Stimulated activated CD8-positive, alpha-beta memory T cell treated with anti-CD3 and anti-CD28 coated beads, Interleukin-15, amount 100 ng/mL, for 48 hours (primary cell): ENCODE data around the gene DAB2IP.

ENCODE experiments used
- DNase-seq, 2 donors: peaks; one replicate each; pipeline ENCODE4 v3.0.0-alpha.2; 2020; ENCODE audit warnings: low read depth in 2 of 2

The DAB2IP gene

GRCh38 chr9:121662359-121662758, 10.9 kb downstream of the DAB2IP start:
- DNase-seq, result no peak

GRCh38 chr9:121662891-121663580, 11.6 kb downstream of the DAB2IP start:
- DNase-seq, result no peak

GRCh38 chr9:121663591-121663990, 12.2 kb downstream of the DAB2IP start:
- no peak for DNase-seq

GRCh38 chr9:121666294-121666693, 14.9 kb downstream of the DAB2IP start:
- no peak for DNase-seq

GRCh38 chr9:121667214-121667613, 15.8 kb downstream of the DAB2IP start:
- DNase-seq, result no peak

- DNase-seq, result no peak
Observed at GRCh38 chr9:121667890-121668289, 16.5 kb downstream of the DAB2IP start.

GRCh38 chr9:121670431-121670830, 19.0 kb downstream of the DAB2IP start:
- no peak for DNase-seq

GRCh38 chr9:121671612-121672155, 20.2 kb downstream of the DAB2IP start:
- no peak for DNase-seq

GRCh38 chr9:121672213-121672612, 20.8 kb downstream of the DAB2IP start:
- DNase-seq, result no peak

- no peak for DNase-seq
Observed at GRCh38 chr9:121672986-121673385, 21.6 kb downstream of the DAB2IP start.

- DNase-seq, result no peak
Observed at GRCh38 chr9:121673576-121673975, 22.1 kb downstream of the DAB2IP start.

- DNase-seq, result no peak
Observed at GRCh38 chr9:121674017-121674416, 22.6 kb downstream of the DAB2IP start.

- no peak for DNase-seq
Observed at GRCh38 chr9:121674952-121675351, 23.5 kb downstream of the DAB2IP start.

GRCh38 chr9:121675381-121675780, 23.9 kb downstream of the DAB2IP start:
- no peak for DNase-seq

GRCh38 chr9:121675969-121676822, 24.8 kb downstream of the DAB2IP start:
- DNase-seq, result no peak

- no peak for DNase-seq
Observed at GRCh38 chr9:121676926-121677325, 25.5 kb downstream of the DAB2IP start.

GRCh38 chr9:121678501-121679022, 27.1 kb downstream of the DAB2IP start:
- no peak for DNase-seq

GRCh38 chr9:121679901-121680635, 28.6 kb downstream of the DAB2IP start:
- DNase-seq, result no peak

GRCh38 chr9:121681404-121681803, 30.0 kb downstream of the DAB2IP start:
- no peak for DNase-seq

- no peak for DNase-seq
Observed at GRCh38 chr9:121682201-121682600, 30.8 kb downstream of the DAB2IP start.

- no peak for DNase-seq
Observed at GRCh38 chr9:121682926-121683515, 31.6 kb downstream of the DAB2IP start.

- DNase-seq, result no peak
Observed at GRCh38 chr9:121683652-121684051, 32.2 kb downstream of the DAB2IP start.
